Mucosa of descending colon (tissue), 3 donors: ENCODE results near the gene EMP2. TPM values are rescaled to one million over a fixed set of nuclear protein-coding genes. Genes with fewer than 3 reads are reported as not detected.

ENCODE experiments used
- ATAC-seq: fragments of 200-7000 bp; cut with Tn5 transposase; one replicate; pipeline ENCODE4 v1.9.1; 2020; ENCODE audit warnings: mild to moderate bottlenecking, moderate library complexity
- DNase-seq, 3 donors: peaks; one replicate each; pipeline ENCODE4 v3.0.0-alpha.2; 2020
- H3K36me3 ChIP-seq: fragments of 200-600 bp; one replicate; pipeline ENCODE4 v1.8.0; 2021; ENCODE audit warnings: low read depth, mild to moderate bottlenecking
- H3K4me1 ChIP-seq: fragments of 200-600 bp; one replicate; pipeline ENCODE4 v1.8.0; 2021; ENCODE audit warnings: low read depth, mild to moderate bottlenecking
- H3K4me3 ChIP-seq: fragments of 200-600 bp; one replicate; pipeline ENCODE4 v1.8.0; 2021; ENCODE audit warnings: mild to moderate bottlenecking
- H3K9me3 ChIP-seq: fragments of 200-600 bp; one replicate; pipeline ENCODE4 v1.8.0; 2021; ENCODE audit warnings: mild to moderate bottlenecking
- intact Hi-C, 2 donors: fragments of 100-400 bp; cut with DNase I in 1 of 2; cut with micrococcal nuclease in 1 of 2; formaldehyde crosslinking; loops; one replicate each; pipeline versions ENCODE4 v1.11.0 to v1.11.1; 2022; cut with DNase I, micrococcal nuclease
- total RNA-seq, 3 donors: library from RNA; stranded (reverse); fragmentation: NEBNext Ultra II Directional in 2 of 3; extraction: Animal tissue kit (Norgen Biotek cat#: 25700) in 2 of 3; gene quantifications; one replicate each; pipeline versions ENCODE4 v1.2.1 to v1.2.4, GENCODE V29; 2021 to 2023
- TF ChIP-seq, protein P1 (sequence below): fragments of 200-600 bp; IDR thresholded peaks from one replicate; pipeline ENCODE4 v1.8.0; 2022; ENCODE audit warnings: antibody characterized with exemption, mild to moderate bottlenecking
- donor health status: DM: no; HTN: no; CAD: no; lungs with moderate emphysema.
- donor health status: DM: no; HTN: no; CAD: no.
- donor health status: DM: no; HTN: yes; CAD: no.

EMP2 gene
- total RNA-seq, 3 donors from 2014 or later = 73.0 to 92.9 (median 84.3) TPM

DNA sequence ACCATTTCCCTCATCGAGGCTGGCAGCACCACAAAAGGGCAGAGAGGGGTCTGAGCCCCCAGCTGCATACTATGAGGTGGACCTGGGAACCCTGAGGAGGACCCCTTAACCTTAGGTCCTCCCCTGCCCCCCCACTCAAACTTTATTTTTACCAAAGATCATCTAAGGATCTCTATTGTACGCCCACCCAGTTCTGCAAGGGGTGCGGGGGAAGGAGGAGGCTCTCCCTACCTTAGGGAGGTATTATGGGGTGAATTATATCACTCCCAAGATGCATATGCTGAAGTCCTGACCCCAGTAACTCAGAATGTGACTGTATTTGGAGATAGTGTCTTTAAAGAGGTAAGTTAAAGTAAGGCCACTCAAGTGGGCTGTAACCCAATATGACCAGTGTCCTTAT, 26.8 kb upstream of the EMP2 start:
- intact Hi-C loops = no loop called here
- DNase-seq (no peak), ATAC-seq (no peak)
- Histone ChIP-seq H3K9me3 (no peaks in the 10 kb centered on the region), H3K4me1 (peaks cover 5% of the 10 kb centered on the region), H3K36me3 (no peaks in the 10 kb centered on the region), H3K4me3 (no peak overlapping the region)
- TF ChIP-seq, protein P1, sequence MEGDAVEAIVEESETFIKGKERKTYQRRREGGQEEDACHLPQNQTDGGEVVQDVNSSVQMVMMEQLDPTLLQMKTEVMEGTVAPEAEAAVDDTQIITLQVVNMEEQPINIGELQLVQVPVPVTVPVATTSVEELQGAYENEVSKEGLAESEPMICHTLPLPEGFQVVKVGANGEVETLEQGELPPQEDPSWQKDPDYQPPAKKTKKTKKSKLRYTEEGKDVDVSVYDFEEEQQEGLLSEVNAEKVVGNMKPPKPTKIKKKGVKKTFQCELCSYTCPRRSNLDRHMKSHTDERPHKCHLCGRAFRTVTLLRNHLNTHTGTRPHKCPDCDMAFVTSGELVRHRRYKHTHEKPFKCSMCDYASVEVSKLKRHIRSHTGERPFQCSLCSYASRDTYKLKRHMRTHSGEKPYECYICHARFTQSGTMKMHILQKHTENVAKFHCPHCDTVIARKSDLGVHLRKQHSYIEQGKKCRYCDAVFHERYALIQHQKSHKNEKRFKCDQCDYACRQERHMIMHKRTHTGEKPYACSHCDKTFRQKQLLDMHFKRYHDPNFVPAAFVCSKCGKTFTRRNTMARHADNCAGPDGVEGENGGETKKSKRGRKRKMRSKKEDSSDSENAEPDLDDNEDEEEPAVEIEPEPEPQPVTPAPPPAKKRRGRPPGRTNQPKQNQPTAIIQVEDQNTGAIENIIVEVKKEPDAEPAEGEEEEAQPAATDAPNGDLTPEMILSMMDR = no peak

DNA sequence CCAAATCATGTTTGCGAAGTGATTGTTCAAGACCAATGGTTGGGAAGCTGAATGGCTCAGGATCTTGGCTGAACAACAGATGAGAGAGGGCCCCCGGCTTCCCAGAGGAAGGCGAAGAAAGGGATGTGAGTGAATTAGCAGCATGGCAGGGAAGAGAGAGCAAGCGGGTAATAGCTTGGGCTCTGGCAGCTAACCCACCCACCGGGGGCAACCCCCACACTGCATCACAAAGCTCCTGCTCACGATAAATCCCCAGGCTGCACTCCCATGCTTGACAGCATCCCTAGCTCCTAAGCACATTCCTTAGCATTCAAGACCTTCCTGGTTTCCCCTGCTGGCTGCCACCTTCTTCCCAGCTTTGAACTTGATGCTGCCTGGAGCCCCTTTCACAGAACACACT, 26.2 kb upstream of the EMP2 start:
- Histone ChIP-seq H3K9me3 (no peaks in the 10 kb centered on the region), H3K36me3 (no peaks in the 10 kb centered on the region), H3K4me1 (peaks cover 7% of the 10 kb centered on the region), H3K4me3 (no peak overlapping the region)
- TF ChIP-seq, protein P1 = no peak
- ATAC-seq (no peak), DNase-seq (no peak)
- intact Hi-C loops = no loop called here

DNA sequence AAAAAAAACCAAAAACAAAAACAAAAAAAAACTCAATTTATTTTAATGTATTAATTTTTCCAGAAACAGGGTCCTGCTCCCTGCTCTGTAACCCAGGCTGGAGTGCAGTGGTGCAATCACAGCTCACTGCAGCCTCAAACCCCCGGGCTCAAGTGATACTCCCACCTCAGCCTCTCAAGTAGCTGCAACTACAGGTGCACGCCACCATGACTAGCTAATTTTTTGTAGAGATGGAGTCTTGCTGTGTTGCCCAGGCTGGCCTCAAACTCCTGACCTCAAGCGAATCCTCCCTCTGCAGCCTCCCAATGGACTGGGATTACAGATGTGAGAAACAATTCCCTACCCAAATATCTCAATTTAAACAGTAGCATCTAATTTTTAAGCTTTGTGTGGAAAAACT, 25.2 kb upstream of the EMP2 start:
- H3K9me3 ChIP-seq = no peaks in the 10 kb centered on the region
- H3K4me3 ChIP-seq = no peak overlapping the region
- DNase-seq = no peak
- ATAC-seq = no peak
- intact Hi-C loops = no loop called here
- no peaks in the 10 kb centered on the region for H3K36me3 ChIP-seq
- H3K4me1 ChIP-seq = peaks cover 13% of the 10 kb centered on the region
- TF ChIP-seq, protein P1 = no peak

DNA sequence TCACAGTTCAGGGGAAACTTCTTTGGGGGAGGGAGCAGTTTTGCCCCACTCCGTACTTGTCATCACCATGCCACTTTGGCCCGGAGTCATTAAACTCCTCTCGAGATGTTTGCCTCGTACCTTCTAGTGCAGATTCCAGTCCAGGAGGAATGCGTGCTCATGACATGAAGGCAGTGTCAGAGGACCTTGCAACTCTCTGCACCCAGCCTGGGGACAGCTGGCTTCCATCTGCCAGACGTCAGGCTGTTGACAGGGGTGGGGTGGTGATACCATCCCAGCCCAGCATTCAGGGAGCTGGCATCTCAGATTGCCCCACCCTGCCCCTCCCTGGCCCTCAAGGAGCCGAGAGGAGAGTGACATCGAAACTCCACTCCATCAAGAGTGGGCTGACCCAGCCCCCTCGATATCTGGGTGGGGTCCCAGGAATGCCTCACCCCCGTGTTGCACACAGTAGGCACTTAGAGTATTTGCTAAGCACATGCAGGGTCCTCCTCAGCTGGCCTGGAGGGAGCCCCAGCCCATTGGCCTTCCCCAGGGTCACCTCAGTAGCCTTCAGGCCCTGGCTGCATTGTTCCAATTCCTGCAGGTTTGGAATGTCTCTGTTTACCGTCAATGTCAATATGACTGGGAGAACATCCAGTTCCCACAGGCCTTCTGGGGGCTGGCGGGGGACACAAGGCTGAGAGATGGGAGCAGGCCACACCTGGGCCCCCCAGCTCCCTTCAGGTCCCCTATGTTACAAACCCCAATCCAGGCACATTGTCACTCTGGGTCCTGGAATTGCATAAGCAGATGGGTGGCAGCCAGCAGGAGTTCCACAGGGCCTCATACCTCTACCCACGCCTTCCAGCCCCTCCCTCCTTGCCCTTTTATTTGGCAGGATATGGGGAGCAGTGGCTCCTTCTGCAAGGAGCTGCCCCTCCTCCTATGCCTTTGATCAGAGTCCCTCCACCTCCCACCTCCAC, 21.3 kb upstream of the EMP2 start:
- TF ChIP-seq, protein P1 = no peak
- Histone ChIP-seq H3K9me3 (no peaks in the 10 kb centered on the region), H3K4me3 (no peak overlapping the region), H3K4me1 (peaks cover 43% of the 10 kb centered on the region), H3K36me3 (no peaks in the 10 kb centered on the region)
- ATAC-seq (peak; percentile 41), DNase-seq (peak; percentile 69 to 76 (median 75))
- intact Hi-C loops = no loop called here

DNA sequence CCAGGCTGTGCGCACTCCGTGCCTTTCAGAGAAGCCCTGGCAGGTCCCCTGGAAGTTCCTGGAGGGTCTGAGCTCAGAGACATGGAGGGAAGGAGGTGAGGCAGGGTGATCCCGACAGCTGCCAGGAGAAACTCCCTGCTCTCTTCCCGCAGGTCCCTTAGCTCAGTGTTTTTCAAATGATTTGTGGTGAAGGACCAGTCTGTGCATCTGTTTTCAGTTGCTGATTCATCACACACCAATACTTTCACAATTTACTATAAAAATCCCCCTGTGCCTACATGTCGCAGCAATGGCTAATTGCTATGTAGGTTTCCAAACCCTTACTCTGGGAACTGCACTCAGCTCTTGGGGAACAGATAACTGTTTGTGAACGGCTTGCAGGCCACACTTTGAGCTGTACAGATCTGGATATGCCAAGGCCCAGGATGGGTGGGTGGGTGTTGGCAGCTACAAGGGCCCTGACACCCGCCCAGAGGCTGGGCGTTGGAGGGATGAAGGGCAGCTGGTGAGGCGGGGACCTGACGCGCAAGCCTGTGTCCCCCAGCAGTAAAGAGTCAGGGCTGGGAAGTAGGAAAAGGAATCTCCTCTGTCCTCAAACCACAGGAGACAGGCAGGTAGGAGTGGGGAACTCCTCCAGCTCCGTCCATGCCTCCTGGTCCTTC, 20.5 kb upstream of the EMP2 start:
- Histone ChIP-seq H3K4me1 (peaks cover 46% of the 10 kb centered on the region), H3K4me3 (no peak overlapping the region), H3K9me3 (no peaks in the 10 kb centered on the region), H3K36me3 (no peaks in the 10 kb centered on the region)
- TF ChIP-seq, protein P1 = no peak
- ATAC-seq = no peak
- no peak for DNase-seq
- intact Hi-C loops = no loop called here
